RPMI8226 (cell line): ENCODE measurements around the gene CARD19.
A peak's percentile ranks its signal among the peaks of the same experiment; 100 is the strongest.

Experiments used
- DNase-seq: peaks from one replicate; pipeline ENCODE4 v3.0.0-alpha.2; 2015

Gene CARD19

GRCh38 chr9:93064392-93065134 is 31.5 kb upstream of the CARD19 start:
- DNase-seq, result peak; percentile 93

- DNase-seq, result no peak
Measured at GRCh38 chr9:93065135-93065720, 30.8 kb upstream of the CARD19 start.

GRCh38 chr9:93066978-93067603 is 28.9 kb upstream of the CARD19 start:
- no peak for DNase-seq

- DNase-seq, result no peak
Measured at GRCh38 chr9:93068956-93069355, 27.1 kb upstream of the CARD19 start.

- peak; percentile 45 for DNase-seq
Measured at GRCh38 chr9:93071464-93071863, 24.6 kb upstream of the CARD19 start.

GRCh38 chr9:93072383-93072795 is 23.6 kb upstream of the CARD19 start:
- DNase-seq, result peak; percentile 89

GRCh38 chr9:93076101-93076791 is 19.8 kb upstream of the CARD19 start:
- DNase-seq, result no peak

- no peak for DNase-seq
Measured at GRCh38 chr9:93076792-93077128, 19.3 kb upstream of the CARD19 start.

GRCh38 chr9:93077367-93077766 is 18.6 kb upstream of the CARD19 start:
- no peak for DNase-seq

GRCh38 chr9:93077811-93078210 is 18.2 kb upstream of the CARD19 start:
- DNase-seq, result no peak

- DNase-seq, result no peak
Measured at GRCh38 chr9:93079371-93079770, 16.6 kb upstream of the CARD19 start.

GRCh38 chr9:93080406-93080805 is 15.6 kb upstream of the CARD19 start:
- no peak for DNase-seq

GRCh38 chr9:93081081-93081529 is 14.9 kb upstream of the CARD19 start:
- DNase-seq, result no peak

GRCh38 chr9:93081931-93082330 is 14.1 kb upstream of the CARD19 start:
- DNase-seq, result no peak

GRCh38 chr9:93082841-93083411 is 13.1 kb upstream of the CARD19 start:
- DNase-seq, result no peak

- no peak for DNase-seq
Measured at GRCh38 chr9:93083592-93084470, 12.2 kb upstream of the CARD19 start.

GRCh38 chr9:93084471-93084881 is 11.5 kb upstream of the CARD19 start:
- DNase-seq, result no peak

GRCh38 chr9:93085676-93086075 is 10.3 kb upstream of the CARD19 start:
- DNase-seq, result no peak

- DNase-seq, result no peak
Measured at GRCh38 chr9:93086447-93087224, 9.4 kb upstream of the CARD19 start.

- no peak for DNase-seq
Measured at GRCh38 chr9:93087971-93088655, 7.9 kb upstream of the CARD19 start.

- no peak for DNase-seq
Measured at GRCh38 chr9:93088656-93089015, 7.4 kb upstream of the CARD19 start.
